Measurements from ENCODE around the gene GLI2.
A peak's percentile ranks its signal among the peaks of the same experiment; 100 is the strongest.

Gene GLI2

DNA sequence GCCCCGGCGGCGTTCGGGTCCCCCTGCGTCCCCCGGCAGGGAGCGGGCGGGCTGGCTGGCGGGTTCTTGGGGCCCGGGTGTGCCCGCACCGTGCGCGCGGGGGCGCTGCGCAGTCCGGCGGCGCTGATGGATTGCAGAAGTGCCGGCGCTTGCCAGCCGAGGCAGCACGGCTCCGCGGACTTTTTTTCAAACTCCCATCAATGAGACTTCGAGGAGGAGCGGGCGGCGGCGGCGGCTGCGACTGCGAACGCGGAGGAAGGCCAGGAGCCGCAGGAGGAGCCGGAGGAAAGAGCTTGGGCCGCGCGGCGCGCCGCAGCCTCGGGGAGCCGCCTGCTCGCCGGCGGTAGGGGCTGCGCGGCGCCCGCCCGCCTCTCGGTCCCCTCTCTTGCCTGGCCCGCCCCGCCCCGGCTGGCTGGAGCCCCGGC is at the start of gene GLI2:
Gene GLI2 (plus strand): TSS at position 123 of the 425 bp plus-strand sequence. CDS start 61,453 bp downstream, outside the sequence.
- DNase-seq (ENCODE audit: low read depth, low spot score) = no peak

DNA sequence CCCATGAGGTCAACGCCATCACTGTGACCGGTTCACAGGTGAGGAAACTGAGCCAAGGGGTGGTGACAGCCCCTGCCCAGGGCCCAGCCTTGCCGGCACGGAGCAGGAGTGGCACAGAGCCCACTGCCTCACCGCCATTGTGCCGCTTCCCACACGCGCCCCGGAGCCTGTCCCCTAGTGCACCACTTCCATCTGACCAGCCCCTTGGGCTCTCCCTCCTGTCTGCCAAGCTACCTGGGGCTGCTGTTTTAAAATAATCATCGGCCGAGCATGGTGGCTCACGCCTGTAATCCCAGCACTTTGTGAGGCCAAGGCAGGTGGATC is 49.7 kb upstream of the GLI2 start:
- DNase-seq (ENCODE audit: low read depth, low spot score) = no peak

DNA sequence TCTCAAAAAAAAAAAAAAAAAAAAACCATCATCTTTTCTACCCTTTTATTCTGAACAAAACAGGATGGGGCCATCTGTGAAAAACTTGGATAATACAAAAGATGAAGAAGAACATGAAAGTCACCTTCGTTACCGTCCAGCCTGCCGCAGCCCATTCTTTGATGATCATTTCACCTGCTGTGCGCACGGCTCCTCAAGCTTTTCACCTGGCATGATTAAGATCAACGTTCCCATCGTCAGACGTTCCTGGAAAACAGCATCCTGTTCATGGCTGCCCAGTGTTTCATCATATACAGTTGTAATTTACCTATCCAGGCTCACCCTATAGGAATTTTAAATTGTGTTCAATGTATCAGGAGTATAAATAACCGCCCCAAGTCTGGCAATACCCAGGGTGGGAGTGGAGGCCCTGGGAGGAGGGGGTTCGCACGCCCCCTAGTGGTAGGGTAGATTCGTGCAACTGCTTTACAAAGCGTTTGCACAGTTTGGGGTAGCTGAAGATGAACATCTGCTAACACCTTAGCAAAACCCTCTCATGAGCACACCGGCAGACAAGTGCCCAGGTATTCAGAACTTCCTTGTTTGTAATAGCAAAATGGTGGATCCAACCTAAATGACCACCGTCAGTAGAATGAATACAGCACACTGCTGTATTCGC is 49.0 kb upstream of the GLI2 start:
- DNase-seq (ENCODE audit: low read depth, low spot score) = no peak

DNA sequence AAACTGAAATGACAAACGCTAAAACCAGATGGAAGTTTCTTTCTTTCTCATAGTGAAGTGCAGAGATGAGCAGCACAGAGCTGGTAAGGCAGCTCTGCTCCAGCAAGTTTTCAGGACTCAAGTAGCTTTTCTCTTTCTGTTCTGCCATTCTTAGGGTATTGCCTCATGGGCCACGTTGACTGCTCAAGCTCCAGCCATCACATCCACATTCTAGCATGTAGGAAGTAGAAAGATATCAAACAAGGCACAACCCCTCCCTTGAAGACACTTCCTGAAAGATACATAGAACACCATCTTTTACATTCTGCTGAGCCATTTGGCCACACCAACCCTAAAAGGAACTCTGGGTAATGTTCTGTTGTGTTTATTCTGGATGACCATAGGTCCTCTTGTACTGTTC is 48.5 kb upstream of the GLI2 start:
- DNase-seq (ENCODE audit: low read depth, low spot score) = no peak

DNA sequence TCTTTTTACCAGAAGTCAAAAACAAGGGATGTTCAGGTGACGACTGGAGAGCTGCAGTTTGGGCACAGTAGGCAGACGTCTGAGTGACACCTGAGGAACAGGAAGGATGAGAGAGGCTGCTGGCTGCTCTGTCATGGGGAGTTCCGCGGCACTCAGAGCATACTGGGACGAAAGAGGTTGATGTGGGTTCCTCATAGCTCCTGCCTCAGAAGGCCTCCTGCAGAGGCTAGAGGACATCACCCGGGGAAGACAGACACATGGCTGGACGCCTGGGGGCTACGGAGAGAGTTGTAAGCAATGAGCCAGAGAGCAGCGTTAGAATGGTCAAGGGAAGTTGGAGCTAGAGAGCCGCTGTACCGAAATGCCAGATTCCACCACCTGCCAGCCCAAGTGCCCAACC is 45.1 kb upstream of the GLI2 start:
- DNase-seq (ENCODE audit: low read depth, low spot score) = no peak

DNA sequence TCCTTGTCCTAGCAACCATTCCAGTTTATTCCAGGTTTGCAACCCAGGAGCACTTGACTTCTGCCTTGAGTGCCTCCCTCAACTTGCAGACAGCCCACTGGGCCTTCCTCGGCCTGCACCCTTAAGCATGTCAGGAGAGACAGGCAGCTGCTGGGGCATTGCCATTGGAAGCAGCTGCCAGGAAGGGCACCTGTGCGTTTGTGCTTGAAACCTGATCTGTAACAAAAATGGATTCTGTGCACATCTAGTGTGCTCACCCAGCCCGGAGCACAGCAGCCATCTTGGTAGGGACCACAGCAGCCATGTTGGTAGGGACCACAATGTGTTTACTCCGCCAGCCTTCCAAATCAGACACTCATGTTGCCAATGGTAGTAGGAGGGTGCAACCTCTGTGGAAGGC is 44.3 kb upstream of the GLI2 start:
- no peak for DNase-seq (ENCODE audit: low read depth, low spot score)

DNA sequence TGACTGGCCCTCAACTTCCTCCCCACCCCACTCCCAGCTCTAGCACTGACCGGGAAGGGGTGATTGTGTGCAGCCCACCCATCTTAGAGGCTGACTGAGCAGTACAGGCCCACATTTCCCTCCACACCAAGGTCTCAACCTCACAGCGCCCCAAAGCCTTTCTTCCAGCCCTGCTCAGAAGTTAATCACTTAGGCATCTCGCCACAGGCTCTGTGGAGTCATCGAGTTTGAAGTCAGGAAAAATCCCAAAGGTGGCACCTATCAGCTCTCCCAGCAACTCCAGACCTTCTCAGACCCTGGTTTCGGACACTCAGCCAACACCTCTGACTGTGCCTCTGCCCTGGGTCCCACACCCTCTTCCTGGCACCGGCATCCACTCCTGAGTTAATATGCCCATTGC is 43.0 kb upstream of the GLI2 start:
- DNase-seq (ENCODE audit: low read depth, low spot score) = no peak

DNA sequence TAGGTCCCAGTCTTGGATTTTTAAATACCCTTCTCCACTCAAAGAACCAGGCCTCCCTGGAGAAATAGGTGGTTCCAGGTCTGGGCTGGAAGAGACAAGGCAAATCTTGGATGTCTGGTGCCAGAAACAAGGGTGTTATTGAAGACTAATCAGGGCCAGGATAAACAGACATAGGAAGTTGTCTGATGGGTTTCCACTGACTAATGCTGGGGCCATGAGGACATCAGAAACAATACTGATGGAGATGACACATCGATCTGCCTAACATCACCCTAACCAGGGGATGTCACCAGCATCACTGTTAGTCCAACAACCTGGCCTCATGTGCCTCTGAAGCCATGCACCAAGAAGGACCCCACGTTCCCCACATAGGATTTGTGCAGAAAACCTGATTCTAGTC is 42.5 kb upstream of the GLI2 start:
- DNase-seq (ENCODE audit: low read depth, low spot score) = no peak

DNA sequence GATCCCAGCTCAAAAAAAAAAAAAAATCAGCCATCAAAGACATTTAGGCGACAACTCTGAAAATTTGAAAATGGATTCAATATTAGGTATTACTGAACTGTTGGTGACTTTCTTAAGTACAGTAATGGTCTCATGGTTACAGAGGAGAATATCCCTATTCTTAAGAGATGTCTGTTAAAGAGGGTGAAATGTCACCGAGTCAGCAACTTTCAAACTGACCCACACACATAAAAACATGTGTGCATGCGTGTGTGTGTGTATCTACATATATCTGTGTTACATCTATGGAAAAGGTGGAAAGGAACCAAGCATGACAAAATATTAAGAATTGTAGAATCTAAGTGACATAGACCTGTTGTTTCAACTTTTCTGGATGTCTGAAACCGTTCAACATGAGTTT is 41.6 kb upstream of the GLI2 start:
- DNase-seq (ENCODE audit: low read depth, low spot score) = no peak

DNA sequence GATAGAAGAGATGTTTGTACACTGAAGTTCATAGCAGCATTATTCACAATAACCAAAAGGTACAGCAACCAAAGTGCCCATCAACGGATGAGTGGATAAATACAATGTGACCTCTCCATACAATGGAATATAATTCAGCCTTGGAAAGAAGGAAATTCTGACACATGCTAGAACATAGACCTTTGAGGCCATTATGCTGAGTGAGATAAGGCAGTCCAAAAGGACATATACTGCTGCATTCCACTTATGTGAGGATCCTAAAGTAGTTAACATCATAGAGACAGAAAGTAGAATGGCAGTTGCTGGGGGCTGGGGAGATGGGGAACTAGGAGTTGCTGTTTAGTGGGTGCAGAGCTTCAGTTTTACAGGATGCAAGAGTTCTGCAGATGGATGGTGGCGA is 38.2 kb upstream of the GLI2 start:
- no peak for DNase-seq (ENCODE audit: low read depth, low spot score)

DNA sequence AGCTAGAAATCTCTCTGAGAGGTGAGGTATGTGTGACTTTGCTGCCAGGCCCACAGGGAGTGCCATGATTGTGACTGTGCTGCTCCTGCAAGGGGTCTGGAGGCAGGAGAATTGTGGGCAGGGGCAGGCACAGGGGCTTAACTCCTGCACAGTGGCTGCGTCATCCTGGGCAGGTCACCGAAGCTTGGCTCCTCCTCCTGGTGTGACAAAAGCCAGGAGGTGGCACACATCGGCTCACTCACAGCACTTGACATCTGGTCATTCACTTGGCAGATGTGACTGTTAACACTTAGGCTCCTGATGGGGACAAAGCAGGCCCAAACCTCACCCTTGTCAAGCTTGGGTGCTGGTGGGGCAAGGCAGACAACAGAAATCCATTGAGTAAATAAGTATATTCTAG is 36.4 kb upstream of the GLI2 start:
- DNase-seq (ENCODE audit: low read depth, low spot score) = no peak

DNA sequence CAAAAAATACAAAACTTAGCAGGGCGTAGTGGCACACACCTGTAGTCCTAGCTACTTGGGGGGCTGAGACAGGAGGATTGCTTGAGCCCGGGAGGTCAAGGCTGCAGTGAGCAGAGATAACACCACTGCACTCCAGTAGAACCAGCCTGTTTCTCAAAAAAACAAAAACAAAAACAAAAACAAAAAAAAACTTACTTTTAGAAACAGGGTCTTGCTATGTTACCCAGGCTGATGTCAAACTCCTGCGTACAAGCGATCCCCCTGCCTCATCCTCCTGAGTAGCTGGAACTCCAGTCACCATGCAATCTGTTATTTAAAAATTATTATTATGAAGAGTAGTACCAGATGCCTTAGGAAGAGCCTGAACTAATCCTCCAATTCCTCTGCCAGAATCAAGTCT is 35.0 kb upstream of the GLI2 start:
- no peak for DNase-seq (ENCODE audit: low read depth, low spot score)

DNA sequence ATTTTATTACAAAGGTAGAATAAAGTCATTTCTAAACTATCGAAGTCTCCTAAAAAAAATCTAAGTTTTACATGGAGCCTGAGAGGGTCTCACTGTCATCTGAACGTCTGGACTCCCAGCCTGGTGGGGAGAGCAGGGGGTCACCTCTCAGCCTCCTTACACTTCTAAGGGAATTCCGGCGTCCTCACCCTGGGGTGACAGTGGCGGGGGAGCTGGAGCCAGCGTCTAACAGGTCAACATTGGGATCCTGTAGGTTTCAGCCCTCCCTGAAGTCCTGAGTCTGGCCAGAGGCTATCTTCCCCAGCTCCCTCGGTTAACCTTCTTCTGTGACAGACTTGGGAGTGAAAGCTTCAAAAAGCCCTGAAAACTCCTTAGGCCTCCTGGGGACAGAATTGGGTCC is 34.6 kb upstream of the GLI2 start:
- DNase-seq (ENCODE audit: low read depth, low spot score) = no peak

DNA sequence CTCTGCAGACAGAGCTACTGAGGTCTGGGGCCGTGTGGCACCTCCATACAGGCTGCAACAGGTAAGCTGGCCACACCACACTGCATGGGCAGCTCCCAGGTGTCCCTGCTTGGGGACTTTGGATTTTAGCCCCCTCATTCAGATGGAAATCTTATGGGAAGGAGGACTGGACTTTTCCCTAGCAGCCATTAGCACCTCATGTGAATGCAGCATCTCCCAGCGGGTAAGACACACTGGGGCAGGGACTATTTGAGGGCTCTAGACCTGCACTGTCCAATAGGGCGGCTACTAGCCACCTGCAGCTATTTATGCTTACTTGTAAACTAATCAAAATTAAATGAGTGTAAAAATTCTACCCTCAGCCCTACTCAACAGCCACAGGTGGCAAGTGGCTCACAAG is 34.2 kb upstream of the GLI2 start:
- no peak for DNase-seq (ENCODE audit: low read depth, low spot score)

DNA sequence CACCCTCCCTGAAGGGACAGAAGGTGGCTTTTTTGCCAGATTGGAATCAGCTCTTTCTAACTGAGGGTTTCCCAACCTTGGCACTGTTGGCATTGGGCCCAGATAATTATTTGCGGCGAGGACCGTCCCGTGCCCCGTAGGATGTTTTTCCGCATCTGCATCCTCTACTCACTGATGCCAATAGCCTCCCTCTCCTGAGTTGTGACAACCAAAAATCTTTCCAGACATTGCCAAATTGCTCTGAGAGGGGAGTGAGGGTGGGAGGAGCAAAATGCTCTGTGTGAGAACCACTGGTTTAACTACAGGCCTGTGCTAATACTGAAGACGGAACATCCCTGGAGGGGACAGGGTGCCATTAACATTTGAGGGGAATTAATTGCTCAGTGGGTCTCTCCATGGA is 33.6 kb upstream of the GLI2 start:
- no peak for DNase-seq (ENCODE audit: low read depth, low spot score)

DNA sequence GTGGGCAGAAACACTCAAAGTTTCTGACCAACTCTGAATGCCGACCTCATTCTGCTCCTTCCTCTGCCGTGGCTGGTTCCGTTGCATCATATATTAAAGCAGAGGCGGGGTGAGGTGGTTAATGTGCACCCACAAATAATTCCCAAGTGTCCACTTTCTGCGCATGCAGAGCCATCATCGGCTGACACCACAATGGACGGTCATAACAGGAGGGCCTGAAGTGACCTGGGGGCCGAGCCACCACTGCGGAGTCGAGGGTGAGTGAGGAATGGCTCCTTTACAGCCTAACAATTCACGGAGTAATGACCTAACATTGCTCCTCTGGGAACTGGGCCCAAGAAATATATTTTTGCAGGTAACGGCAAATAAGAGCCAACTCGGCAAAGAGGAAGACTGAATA is 32.9 kb upstream of the GLI2 start:
- DNase-seq (ENCODE audit: low read depth, low spot score) = no peak

DNA sequence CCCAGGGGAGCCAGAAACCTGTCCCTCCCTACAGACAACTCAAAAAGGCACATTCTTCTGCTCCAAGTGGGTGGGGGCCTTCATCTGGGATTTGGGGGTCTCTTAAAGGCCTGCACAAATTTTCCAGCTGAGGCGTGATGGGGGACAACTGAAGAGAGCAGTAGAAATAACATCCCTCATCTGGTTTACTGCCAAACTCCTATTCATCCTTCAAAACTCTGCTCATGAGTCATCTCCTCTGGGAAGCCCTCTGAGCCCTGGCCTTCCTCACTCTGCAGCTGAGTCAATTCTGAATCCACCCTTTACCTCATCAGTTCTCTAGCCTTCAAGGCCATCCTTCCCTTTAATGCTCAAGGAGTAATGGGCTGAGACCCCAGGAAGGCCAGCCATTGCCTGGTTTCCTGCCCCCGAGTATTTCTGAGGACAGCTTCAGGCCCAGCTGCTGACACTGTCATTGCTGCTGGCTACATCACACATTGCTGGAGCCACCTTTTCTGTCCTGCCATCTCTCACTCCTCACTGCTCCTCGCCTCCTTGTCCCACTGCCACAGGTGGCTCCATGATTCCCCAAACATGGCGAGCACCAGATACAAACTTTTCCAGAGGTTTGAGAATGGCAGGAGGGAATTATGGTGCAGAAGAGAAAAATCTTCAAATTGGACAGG is 32.2 kb upstream of the GLI2 start:
- DNase-seq (ENCODE audit: low read depth, low spot score) = no peak

DNA sequence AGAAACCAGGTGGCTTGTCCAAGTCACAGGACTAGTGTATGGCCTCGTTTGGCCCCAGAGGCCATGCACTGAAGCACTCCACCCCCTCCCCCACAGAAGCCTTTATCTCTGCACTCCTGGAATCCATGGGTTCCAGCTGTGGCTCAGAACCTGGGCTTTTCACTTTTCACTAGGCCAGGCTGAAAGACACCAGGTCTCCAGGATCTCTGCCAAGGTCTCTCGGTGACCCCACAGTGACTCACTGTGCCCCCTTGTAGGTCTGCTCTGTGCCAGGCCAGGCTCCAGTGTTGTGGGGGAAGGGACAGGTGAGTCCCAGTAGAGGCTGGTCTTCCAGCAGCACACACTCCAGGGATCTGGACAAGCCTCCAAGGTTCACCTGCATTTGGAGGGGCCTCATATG is 31.0 kb upstream of the GLI2 start:
- DNase-seq (ENCODE audit: low read depth, low spot score) = no peak

DNA sequence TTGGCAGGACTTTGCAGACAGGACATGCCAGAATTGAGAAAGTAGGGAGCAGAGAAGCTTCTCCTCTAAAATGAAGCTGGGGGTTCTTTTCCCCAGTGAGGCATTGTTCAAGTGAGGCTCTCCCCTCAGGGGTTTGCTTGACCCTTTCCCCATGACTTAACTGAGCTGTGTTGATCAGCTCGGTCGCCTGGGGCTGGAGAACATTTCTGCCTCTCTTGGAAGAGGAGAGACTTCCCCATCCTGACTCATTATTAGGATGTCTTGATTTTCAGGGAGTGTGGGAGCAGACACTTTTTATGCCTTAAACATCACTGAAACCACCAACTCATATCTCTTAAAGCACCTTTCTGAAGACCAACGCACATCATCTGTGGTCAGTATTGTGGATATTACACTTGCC is 27.9 kb upstream of the GLI2 start:
- no peak for DNase-seq (ENCODE audit: low read depth, low spot score)

DNA sequence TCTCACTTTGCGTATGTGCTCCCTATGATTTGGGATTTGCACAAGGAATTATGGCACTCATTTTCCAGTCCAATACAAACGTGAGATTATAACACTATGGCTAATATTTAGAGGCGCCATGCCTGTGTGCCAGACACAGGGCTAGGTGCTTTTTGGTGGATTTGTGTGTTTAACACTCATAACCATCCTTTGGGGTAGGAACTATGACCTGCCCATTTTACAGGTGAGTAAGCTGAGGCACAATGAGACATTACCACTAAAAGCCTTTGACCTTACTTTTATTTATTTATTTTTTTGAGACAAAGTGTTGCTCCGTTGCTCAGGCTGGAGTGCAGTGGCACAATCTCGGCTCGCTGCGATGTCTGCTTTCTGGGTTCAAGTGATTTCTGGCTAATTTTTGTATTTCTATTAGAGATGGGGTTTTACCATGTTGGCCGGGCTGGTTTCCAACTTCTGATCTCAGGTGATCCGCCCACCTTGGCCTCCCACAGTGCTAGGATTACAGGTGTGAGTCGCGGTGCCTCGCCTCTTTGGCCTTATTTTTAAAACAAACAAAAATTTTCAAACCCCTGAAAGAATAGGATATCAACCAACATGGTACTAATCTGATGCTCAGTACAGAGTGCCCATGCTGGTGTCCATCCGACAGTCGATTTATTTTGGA is 26.6 kb upstream of the GLI2 start:
- DNase-seq (ENCODE audit: low read depth, low spot score) = no peak

DNA sequence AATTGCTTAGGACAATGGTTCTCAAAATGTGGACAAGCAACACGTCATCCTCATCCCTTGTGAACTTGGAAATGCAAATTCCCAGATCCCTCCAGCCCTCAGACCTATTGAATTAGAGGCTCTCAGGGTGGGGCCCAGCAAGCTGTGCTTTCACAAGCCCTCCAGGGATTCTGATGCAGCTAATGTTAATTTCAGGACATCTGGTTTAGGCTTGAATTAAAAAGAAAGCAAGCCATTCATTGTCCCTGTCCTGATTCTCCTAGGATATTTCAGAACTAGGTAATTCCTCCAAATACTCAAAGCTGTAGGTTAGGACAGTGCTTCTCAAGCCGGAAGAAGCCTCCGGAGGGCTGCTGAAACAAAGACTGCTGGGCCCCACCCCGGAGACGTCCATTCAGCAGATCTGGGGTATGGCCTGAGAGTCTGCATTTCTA is 26.0 kb upstream of the GLI2 start:
- peak; percentile 74 for DNase-seq (ENCODE audit: low read depth, low spot score)

DNA sequence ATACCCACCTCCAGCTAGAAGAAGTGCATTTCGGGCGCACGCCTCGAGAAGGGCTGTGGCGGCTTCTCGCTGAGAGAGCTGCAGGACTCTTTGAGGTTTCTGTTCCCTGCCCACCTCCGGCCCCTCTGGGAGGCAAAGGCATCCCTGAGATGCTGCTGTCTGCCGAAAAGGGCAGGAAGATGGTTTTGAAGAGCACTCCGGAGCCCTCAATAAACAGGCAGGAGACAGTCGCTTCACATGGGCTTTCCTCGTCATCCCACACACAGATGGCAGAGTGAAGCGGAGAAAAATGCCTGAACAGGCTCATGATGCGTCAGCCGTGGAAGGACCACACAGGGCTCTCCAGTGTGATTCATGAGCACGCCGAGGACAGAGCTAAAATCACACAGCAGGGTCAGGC is 25.4 kb upstream of the GLI2 start:
- no peak for DNase-seq (ENCODE audit: low read depth, low spot score)

DNA sequence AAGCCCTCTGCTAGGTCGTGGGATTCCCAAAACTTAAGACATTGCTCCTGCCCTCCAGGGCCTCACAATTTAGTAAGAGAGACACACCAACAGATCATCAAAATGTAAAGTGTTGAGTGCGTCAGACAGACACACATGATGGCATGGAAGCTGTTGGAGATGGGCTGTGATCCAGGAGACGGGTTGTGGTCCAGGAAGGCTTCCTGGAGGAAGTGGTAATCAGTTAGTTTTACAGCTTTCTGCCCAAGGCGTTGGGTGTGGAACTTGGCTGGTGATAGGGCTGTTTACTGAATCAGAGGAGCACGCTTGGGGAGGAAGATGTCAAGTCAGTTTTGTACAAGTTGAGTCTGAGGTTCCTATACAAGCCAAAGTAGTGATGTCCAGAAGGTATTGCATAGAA is 24.0 kb upstream of the GLI2 start:
- DNase-seq (ENCODE audit: low read depth, low spot score) = no peak
